A549 (cell line): ENCODE results near the gene FBXO38. TPM values are rescaled to one million over a fixed set of nuclear protein-coding genes. Genes with fewer than 3 reads are reported as not detected.

Experiments
- ATAC-seq, 2 experiments: fragments of 200-7000 bp in 1 of 2; fragments of >200 bp in 1 of 2; cut with Nextera tagmentation in 1 of 2; cut with Tn5 transposase in 1 of 2; 3 replicates each; pipeline versions ENCODE4 v1.8.0 to v1.9.1; 2018 to 2020; ENCODE audit warnings: mild to moderate bottlenecking in 1 of 2, moderate library complexity in 1 of 2
- CTCF ChIA-PET: fragments of 300-600 bp; sonication (Branson Sonifier 250); formaldehyde crosslinking; extraction: SDS; loops from one replicate; lab custom pipeline; 2021; ENCODE audit warnings: antibody characterized with exemption, inconsistent platforms; lab: Yijun Ruan, JAX
- POLR2A ChIA-PET: fragments of 350-600 bp; formaldehyde crosslinking; extraction: SDS; loops from one replicate; lab custom pipeline; 2021; ENCODE audit warnings: antibody characterized with exemption, inconsistent platforms; lab: Yijun Ruan, JAX
- DNase-seq, 2 experiments: peaks; one replicate each; pipeline versions ENCODE4 v3.0.0 to v3.0.0-alpha.2; 2011 to 2016; ENCODE audit warnings: low read depth in 1 of 2, low spot score in 1 of 2
- FAIRE-seq: peaks from 2 replicates; lab custom pipeline; 2011; peaks lifted over from hg19 to GRCh38; lab: Jason Lieb, UNC
- H3K27ac ChIP-seq, 2 experiments: fragments of >200 bp; sonication (Bioruptor Twin); formaldehyde crosslinking; 3 replicates each; pipeline ENCODE4 v1.5.1; 2016 to 2017
- H3K4me1 ChIP-seq: fragments of >200 bp; sonication (Bioruptor Twin); formaldehyde crosslinking; 3 replicates; pipeline ENCODE4 v1.6.1; 2016
- H3K4me2 ChIP-seq: fragments of >200 bp; sonication (Bioruptor Twin); formaldehyde crosslinking; 3 replicates; pipeline ENCODE4 v1.6.1; 2016
- H3K4me3 ChIP-seq: fragments of >200 bp; sonication (Bioruptor Twin); formaldehyde crosslinking; 3 replicates; pipeline ENCODE4 v1.5.1; 2016
- H3K9me3 ChIP-seq: fragments of >200 bp; sonication (Bioruptor Twin); formaldehyde crosslinking; 3 replicates; pipeline ENCODE4 v1.6.1; 2016
- CHD2 ChIP-seq: fragments of 150-350 bp; IDR thresholded peaks from 2 replicates; pipeline ENCODE4 v1.6.1; 2014; ENCODE audit warnings: low read length; ENCODE audit not compliant: partially characterized antibody
- CHD4 ChIP-seq: fragments of 200-600 bp; sonication (generic); IDR thresholded peaks from 2 replicates; pipeline ENCODE4 v1.6.1; 2016; ENCODE audit warnings: antibody characterized with exemption, mild to moderate bottlenecking, borderline replicate concordance
- EHF ChIP-seq: fragments of 250-450 bp; sonication (Bioruptor Pico); IDR thresholded peaks from 2 replicates; pipeline ENCODE4 v1.5.0; 2020; ENCODE audit warnings: mild to moderate bottlenecking
- EHMT2 ChIP-seq: fragments of 200-600 bp; sonication (generic); IDR thresholded peaks from 2 replicates; pipeline ENCODE4 v1.6.1; 2016; ENCODE audit warnings: antibody characterized with exemption, low read depth, mild to moderate bottlenecking, moderate library complexity
- FOSB ChIP-seq: fragments of 250-450 bp; sonication (Bioruptor Pico); IDR thresholded peaks from 2 replicates; pipeline ENCODE4 v1.5.0; 2020; ENCODE audit warnings: mild to moderate bottlenecking, moderate library complexity
- FOSL2 ChIP-seq, 2 experiments: fragments of 450-650 bp in 1 of 2; fragments of >200 bp in 1 of 2; sonication (Bioruptor Twin) in 1 of 2; formaldehyde crosslinking; IDR thresholded peaks; 2 replicates each; pipeline versions ENCODE4 v1.5.0 to v1.6.1; 2016 to 2020; ENCODE audit warnings: mild to moderate bottlenecking in 1 of 2, moderate library complexity in 1 of 2
- HOXA7 ChIP-seq: fragments of 250-450 bp; sonication (Bioruptor Pico); IDR thresholded peaks from 2 replicates; pipeline ENCODE4 v1.5.0; 2020; ENCODE audit warnings: mild to moderate bottlenecking, moderate library complexity
- JUN ChIP-seq, 2 experiments: fragments of >200 bp; sonication (Bioruptor Twin); formaldehyde crosslinking; IDR thresholded peaks; 2 replicates in 1 of 2; 3 replicates in 1 of 2; pipeline ENCODE4 v1.6.1; 2016 to 2017
- MAZ ChIP-seq: fragments of 150-350 bp; IDR thresholded peaks from 2 replicates; pipeline ENCODE4 v1.6.1; 2014; ENCODE audit warnings: antibody characterized with exemption, low read depth, low read length, borderline replicate concordance
- NPAS2 ChIP-seq: fragments of 250-450 bp; sonication (Bioruptor Pico); IDR thresholded peaks from 2 replicates; pipeline ENCODE4 v1.8.0; 2022; ENCODE audit warnings: mild to moderate bottlenecking, moderate library complexity, borderline replicate concordance
- RAD21 ChIP-seq, 2 experiments: fragments of >200 bp in 1 of 2; sonication (Bioruptor Twin) in 1 of 2; formaldehyde crosslinking in 1 of 2; IDR thresholded peaks in 1 of 2; conservative IDR thresholded peaks in 1 of 2; 2 replicates in 1 of 2; 3 replicates in 1 of 2; pipeline ENCODE4 v1.6.1; 2012 to 2018; ENCODE audit warnings: inconsistent platforms in 1 of 2
- RARB ChIP-seq: fragments of 250-450 bp; sonication (Bioruptor Pico); IDR thresholded peaks from 2 replicates; pipeline ENCODE4 v1.8.0; 2021; ENCODE audit warnings: mild to moderate bottlenecking, moderate library complexity
- SREBF2 ChIP-seq: fragments of 450-650 bp; IDR thresholded peaks from 2 replicates; pipeline ENCODE4 v1.6.1; 2014; ENCODE audit warnings: mild to moderate bottlenecking, moderate library complexity
- TFCP2L1 ChIP-seq: fragments of 250-450 bp; sonication (Bioruptor Pico); IDR thresholded peaks from 2 replicates; pipeline ENCODE4 v1.5.0; 2021; ENCODE audit warnings: mild to moderate bottlenecking
- ZFP36 ChIP-seq: fragments of 450-650 bp; IDR thresholded peaks from 2 replicates; pipeline ENCODE4 v1.6.1; 2014; ENCODE audit warnings: borderline replicate concordance; ENCODE audit not compliant: partially characterized antibody
- WGBS: methylation state at CpG from one replicate; pipeline ENCODE4 v1.1.6; 2017; ENCODE audit errors: missing lambda C conversion rate; 5-methylcytosine and 5-hydroxymethylcytosine counted together
- polyA plus RNA-seq, 4 experiments: library from polyadenylated mRNA; depleted of rRNA in 3 of 4; stranded (reverse); fragments of >200 nt; fragmentation: RNase III in 1 of 4; extraction: RNeasy Plus Mini Kit Qiagen cat#74134 plus additional on column Dnase treatment in 1 of 4; gene quantifications; 2 replicates in 3 of 4; 3 replicates in 1 of 4; pipeline ENCODE4 v1.2.3, GENCODE V29; 2011 to 2017
- TF ChIP-seq, protein P1 (sequence below): fragments of 200-600 bp; sonication (generic); IDR thresholded peaks from 2 replicates; pipeline ENCODE4 v1.6.1; 2016; ENCODE audit warnings: antibody characterized with exemption, mild to moderate bottlenecking, moderate library complexity
- TF ChIP-seq, protein P2 (sequence below): fragments of >200 bp; sonication (Bioruptor Twin); formaldehyde crosslinking; IDR thresholded peaks from 3 replicates; pipeline ENCODE4 v1.5.1; 2016
- TF ChIP-seq, protein P3 (sequence below): fragments of 250-450 bp; sonication (Bioruptor Pico); IDR thresholded peaks from 2 replicates; pipeline ENCODE4 v1.5.0; 2020; ENCODE audit warnings: low read depth, mild to moderate bottlenecking, moderate library complexity
- TF ChIP-seq, protein P4 (sequence below): fragments of 450-650 bp; IDR thresholded peaks from 2 replicates; pipeline ENCODE4 v1.6.1; 2014; ENCODE audit warnings: antibody characterized with exemption
- TF ChIP-seq, protein P5 (sequence below): IDR thresholded peaks from 2 replicates; pipeline ENCODE4 v1.6.1; 2012

FBXO38 gene
- polyA plus RNA-seq, 2 of the 4 experiments (the other 2 are of a cell fraction): 15.8 to 33.2 TPM

DNA sequence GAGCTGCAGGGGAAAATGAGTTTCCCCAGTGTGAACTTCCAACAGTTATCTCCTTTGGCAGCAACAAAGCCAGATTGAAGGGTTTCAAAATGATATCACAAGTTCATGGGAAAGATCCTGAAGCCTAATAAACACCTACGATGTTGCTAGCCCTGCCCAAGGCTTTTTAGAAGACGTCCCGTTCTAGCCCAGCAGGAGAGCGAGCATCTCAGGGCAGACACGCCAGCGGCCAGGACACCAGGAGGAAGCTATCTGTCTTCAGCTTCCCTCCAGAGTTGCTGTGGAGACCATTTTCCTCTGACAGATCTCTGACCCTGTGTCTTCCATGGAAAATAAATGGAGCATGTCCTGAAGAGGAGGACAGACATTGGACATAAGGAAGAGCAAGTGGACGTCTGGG, 98.4 kb downstream of the FBXO38 start:
- TF ChIP-seq, protein P1, sequence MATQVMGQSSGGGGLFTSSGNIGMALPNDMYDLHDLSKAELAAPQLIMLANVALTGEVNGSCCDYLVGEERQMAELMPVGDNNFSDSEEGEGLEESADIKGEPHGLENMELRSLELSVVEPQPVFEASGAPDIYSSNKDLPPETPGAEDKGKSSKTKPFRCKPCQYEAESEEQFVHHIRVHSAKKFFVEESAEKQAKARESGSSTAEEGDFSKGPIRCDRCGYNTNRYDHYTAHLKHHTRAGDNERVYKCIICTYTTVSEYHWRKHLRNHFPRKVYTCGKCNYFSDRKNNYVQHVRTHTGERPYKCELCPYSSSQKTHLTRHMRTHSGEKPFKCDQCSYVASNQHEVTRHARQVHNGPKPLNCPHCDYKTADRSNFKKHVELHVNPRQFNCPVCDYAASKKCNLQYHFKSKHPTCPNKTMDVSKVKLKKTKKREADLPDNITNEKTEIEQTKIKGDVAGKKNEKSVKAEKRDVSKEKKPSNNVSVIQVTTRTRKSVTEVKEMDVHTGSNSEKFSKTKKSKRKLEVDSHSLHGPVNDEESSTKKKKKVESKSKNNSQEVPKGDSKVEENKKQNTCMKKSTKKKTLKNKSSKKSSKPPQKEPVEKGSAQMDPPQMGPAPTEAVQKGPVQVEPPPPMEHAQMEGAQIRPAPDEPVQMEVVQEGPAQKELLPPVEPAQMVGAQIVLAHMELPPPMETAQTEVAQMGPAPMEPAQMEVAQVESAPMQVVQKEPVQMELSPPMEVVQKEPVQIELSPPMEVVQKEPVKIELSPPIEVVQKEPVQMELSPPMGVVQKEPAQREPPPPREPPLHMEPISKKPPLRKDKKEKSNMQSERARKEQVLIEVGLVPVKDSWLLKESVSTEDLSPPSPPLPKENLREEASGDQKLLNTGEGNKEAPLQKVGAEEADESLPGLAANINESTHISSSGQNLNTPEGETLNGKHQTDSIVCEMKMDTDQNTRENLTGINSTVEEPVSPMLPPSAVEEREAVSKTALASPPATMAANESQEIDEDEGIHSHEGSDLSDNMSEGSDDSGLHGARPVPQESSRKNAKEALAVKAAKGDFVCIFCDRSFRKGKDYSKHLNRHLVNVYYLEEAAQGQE: no peak
- TF ChIP-seq, protein P2, sequence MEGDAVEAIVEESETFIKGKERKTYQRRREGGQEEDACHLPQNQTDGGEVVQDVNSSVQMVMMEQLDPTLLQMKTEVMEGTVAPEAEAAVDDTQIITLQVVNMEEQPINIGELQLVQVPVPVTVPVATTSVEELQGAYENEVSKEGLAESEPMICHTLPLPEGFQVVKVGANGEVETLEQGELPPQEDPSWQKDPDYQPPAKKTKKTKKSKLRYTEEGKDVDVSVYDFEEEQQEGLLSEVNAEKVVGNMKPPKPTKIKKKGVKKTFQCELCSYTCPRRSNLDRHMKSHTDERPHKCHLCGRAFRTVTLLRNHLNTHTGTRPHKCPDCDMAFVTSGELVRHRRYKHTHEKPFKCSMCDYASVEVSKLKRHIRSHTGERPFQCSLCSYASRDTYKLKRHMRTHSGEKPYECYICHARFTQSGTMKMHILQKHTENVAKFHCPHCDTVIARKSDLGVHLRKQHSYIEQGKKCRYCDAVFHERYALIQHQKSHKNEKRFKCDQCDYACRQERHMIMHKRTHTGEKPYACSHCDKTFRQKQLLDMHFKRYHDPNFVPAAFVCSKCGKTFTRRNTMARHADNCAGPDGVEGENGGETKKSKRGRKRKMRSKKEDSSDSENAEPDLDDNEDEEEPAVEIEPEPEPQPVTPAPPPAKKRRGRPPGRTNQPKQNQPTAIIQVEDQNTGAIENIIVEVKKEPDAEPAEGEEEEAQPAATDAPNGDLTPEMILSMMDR: no peak
- no peak for TF ChIP-seq FOSB (CRISPR knock-in tag)
- no peak for TF ChIP-seq EHF (CRISPR knock-in tag)
- no peak for TF ChIP-seq ZFP36
- TF ChIP-seq, protein P3, sequence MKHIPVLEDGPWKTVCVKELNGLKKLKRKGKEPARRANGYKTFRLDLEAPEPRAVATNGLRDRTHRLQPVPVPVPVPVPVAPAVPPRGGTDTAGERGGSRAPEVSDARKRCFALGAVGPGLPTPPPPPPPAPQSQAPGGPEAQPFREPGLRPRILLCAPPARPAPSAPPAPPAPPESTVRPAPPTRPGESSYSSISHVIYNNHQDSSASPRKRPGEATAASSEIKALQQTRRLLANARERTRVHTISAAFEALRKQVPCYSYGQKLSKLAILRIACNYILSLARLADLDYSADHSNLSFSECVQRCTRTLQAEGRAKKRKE: no peak
- no peak for TF ChIP-seq EHMT2
- TF ChIP-seq, protein P4, sequence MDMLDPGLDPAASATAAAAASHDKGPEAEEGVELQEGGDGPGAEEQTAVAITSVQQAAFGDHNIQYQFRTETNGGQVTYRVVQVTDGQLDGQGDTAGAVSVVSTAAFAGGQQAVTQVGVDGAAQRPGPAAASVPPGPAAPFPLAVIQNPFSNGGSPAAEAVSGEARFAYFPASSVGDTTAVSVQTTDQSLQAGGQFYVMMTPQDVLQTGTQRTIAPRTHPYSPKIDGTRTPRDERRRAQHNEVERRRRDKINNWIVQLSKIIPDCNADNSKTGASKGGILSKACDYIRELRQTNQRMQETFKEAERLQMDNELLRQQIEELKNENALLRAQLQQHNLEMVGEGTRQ: no peak
- no peak for TF ChIP-seq NPAS2 (CRISPR knock-in tag)
- TF ChIP-seq JUN (IDR thresholded peaks at IDR 0.05): no peak
- TF ChIP-seq CHD2: no peak
- no peak for TF ChIP-seq CHD4
- TF ChIP-seq, protein P5, sequence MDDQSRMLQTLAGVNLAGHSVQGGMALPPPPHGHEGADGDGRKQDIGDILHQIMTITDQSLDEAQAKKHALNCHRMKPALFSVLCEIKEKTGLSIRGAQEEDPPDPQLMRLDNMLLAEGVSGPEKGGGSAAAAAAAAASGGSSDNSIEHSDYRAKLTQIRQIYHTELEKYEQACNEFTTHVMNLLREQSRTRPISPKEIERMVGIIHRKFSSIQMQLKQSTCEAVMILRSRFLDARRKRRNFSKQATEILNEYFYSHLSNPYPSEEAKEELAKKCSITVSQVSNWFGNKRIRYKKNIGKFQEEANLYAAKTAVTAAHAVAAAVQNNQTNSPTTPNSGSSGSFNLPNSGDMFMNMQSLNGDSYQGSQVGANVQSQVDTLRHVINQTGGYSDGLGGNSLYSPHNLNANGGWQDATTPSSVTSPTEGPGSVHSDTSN: no peak
- no peak for TF ChIP-seq TFCP2L1 (CRISPR knock-in tag)
- no peak for TF ChIP-seq RAD21 (conservative IDR thresholded peaks at IDR 0.05 in 1 of 2, IDR thresholded peaks at IDR 0.05 in 1 of 2)
- TF ChIP-seq RARB (CRISPR knock-in tag): no peak
- no peak for TF ChIP-seq SREBF2
- TF ChIP-seq FOSL2 (IDR thresholded peaks at IDR 0.05): no peak
- no peak for TF ChIP-seq FOSL2 (CRISPR knock-in tag; IDR thresholded peaks at IDR 0.05)
- TF ChIP-seq MAZ: no peak
- no peak for TF ChIP-seq HOXA7 (CRISPR knock-in tag)
- ChIA-PET CTCF (interaction anchor here (0.8 to 3.5 kb wide), 19 partner anchors 9 to 574 kb away, joined by 3 to 36 read pairs (median 4); no protein-coding TSS in a partner anchor), POLR2A (no interaction called here)
- DNase-seq (peak in 1 of 2 experiments; percentile 1), FAIRE-seq (no peak), ATAC-seq (peak; percentile 42 to 68; a peak in 5 of 6 replicates)
- Histone ChIP-seq H3K4me1 (0 out of 3 replicates have a peak, but pooled peaks cover 3% of the 10 kb centered on the region), H3K27ac (no peak overlapping the region; a peak in 1 of 6 replicates), H3K9me3 (no peaks in the 10 kb centered on the region), H3K4me3 (peak overlapping the region; percentile 46; the same call in 2 of the 3 replicates), H3K4me2 (peak overlapping the region; percentile 82)
- 42% methylated on average over 7 of the region's 7 CpGs for WGBS
